Lower leg skin (tissue), 4 donors: ENCODE results near the gene DCLK3. TPM values are rescaled to one million over a fixed set of nuclear protein-coding genes. Genes with fewer than 3 reads are reported as not detected.

ENCODE experiments used
- DNase-seq, 2 donors: peaks; one replicate each; pipeline ENCODE4 v3.0.0-alpha.2; 2019; ENCODE audit warnings: low spot score in 2 of 2
- H3K4me3 ChIP-seq: fragments of 200-600 bp; sonication (generic); 2 replicates; pipeline ENCODE4 v1.5.1; 2017; ENCODE audit warnings: mild to moderate bottlenecking, low read depth; ENCODE audit not compliant: poor library complexity, severe bottlenecking
- POLR2A ChIP-seq, 2 donors: fragments of 450-650 bp; IDR thresholded peaks; one replicate each; pipeline ENCODE4 v1.6.1; 2016 to 2017; ENCODE audit warnings: antibody characterized with exemption in 2 of 2, mild to moderate bottlenecking in 1 of 2, moderate library complexity in 1 of 2
- WGBS, 2 donors: methylation state at CpG; one replicate each; pipeline ENCODE4 v1.1.5; 2018; 5-methylcytosine and 5-hydroxymethylcytosine counted together
- intact Hi-C: fragments of 100-400 bp; cut with DNase I; formaldehyde crosslinking; loops from one replicate; pipeline ENCODE4 v1.15.0; 2023; ENCODE audit warnings: low total_unique reads
- total RNA-seq, 4 donors: library from RNA; depleted of rRNA; stranded (reverse); fragments of >200 nt; gene quantifications; one replicate each; pipeline ENCODE4 v1.1.0, GENCODE V29; 2016
- TF ChIP-seq, protein P1 (sequence below), 3 donors: fragments of 450-650 bp; IDR thresholded peaks; one replicate each; pipeline ENCODE4 v1.5.1; 2016; ENCODE audit warnings: antibody characterized with exemption in 3 of 3, mild to moderate bottlenecking in 3 of 3, moderate library complexity in 2 of 3

DCLK3 gene
- total RNA-seq, 4 donors from 2014 or later, result 0.07 to 0.38 (median 0.16) TPM; not detected in 1

GRCh38 chr3:36792342-36792741, 28.0 kb upstream of the DCLK3 start:
- intact Hi-C loops, result no loop called here
- H3K4me3 ChIP-seq, result no peak overlapping the region
- DNase-seq, result no peak
- WGBS, 2 donors, result 66 to 68% methylated on average over 4 of the region's 4 CpGs
- TF ChIP-seq POLR2A (IDR thresholded peaks at IDR 0.05), result no peak
- TF ChIP-seq, protein P1, sequence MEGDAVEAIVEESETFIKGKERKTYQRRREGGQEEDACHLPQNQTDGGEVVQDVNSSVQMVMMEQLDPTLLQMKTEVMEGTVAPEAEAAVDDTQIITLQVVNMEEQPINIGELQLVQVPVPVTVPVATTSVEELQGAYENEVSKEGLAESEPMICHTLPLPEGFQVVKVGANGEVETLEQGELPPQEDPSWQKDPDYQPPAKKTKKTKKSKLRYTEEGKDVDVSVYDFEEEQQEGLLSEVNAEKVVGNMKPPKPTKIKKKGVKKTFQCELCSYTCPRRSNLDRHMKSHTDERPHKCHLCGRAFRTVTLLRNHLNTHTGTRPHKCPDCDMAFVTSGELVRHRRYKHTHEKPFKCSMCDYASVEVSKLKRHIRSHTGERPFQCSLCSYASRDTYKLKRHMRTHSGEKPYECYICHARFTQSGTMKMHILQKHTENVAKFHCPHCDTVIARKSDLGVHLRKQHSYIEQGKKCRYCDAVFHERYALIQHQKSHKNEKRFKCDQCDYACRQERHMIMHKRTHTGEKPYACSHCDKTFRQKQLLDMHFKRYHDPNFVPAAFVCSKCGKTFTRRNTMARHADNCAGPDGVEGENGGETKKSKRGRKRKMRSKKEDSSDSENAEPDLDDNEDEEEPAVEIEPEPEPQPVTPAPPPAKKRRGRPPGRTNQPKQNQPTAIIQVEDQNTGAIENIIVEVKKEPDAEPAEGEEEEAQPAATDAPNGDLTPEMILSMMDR (IDR thresholded peaks at IDR 0.05), result no peak

DNA sequence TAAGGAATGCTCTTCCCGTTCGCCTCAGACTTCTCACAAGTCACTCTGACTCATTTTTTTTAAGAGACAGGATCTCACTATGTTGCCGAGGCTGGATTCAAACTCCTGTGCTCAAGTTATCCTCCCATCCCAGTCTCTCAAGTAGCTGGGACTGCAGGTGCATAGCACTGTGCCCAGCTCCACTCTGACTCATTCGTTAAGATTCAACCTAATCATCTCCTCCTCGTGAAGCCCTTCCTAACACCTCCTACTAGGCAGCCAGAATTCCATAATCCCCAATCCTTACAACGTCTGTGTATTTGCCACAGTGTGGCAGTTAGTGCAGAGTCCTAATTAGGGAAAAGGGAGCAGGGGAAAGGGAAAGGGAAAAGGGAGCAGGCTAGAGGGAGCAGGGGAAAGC, 26.4 kb upstream of the DCLK3 start:
- DNase-seq, result no peak
- intact Hi-C loops, result no loop called here
- no peak for TF ChIP-seq POLR2A (IDR thresholded peaks at IDR 0.05)
- TF ChIP-seq, protein P1 (IDR thresholded peaks at IDR 0.05), result no peak
- no peak overlapping the region for H3K4me3 ChIP-seq
- 54 to 62% methylated on average over 5 to 6 of the region's 6 CpGs for WGBS, 2 donors

GRCh38 chr3:36786921-36787890, 22.9 kb upstream of the DCLK3 start:
- intact Hi-C loops, result no loop called here
- 58 to 67% methylated on average over 3 of the region's 3 CpGs for WGBS, 2 donors
- TF ChIP-seq, protein P1 (IDR thresholded peaks at IDR 0.05), result no peak
- TF ChIP-seq POLR2A (IDR thresholded peaks at IDR 0.05), result no peak

DNA sequence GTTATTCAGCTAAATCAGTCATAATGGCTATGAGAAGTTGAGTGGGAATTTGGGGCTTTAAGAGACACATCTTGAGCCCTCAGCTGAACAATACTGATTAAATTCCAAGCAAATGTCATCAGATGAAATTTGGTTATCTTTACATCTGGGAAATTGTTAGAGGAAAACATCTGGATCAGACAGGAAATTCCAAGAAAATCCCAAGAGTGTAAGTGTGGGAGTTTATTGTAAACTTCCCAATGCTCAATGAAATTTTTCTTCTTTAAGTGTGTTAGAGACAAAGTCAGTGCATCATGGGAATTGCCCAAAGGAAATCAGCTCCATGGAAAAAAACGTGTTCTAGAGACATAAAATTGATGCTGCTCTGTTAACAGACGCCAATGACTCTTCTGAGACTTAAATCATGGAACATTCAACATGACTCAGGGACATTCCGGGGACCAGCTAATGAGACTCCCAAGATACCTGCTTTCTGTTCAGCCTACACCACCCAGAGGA, 19.8 kb upstream of the DCLK3 start:
- H3K4me3 ChIP-seq, result no peak overlapping the region
- 29 to 31% methylated on average over 3 of the region's 3 CpGs for WGBS, 2 donors
- TF ChIP-seq, protein P1 (IDR thresholded peaks at IDR 0.05), result no peak
- no peak for TF ChIP-seq POLR2A (IDR thresholded peaks at IDR 0.05)
- intact Hi-C loops, result no loop called here
- DNase-seq, result no peak

More at GRCh38 chr3:36786921-36787890, 22.9 kb upstream of the DCLK3 start:
- DNase-seq, result peak in 1 of 2 donors; percentile 25
- H3K4me3 ChIP-seq, result no peak overlapping the region

GRCh38 chr3:36777424-36778218, 13.3 kb upstream of the DCLK3 start:
- no peak overlapping the region for H3K4me3 ChIP-seq
- intact Hi-C loops, result no loop called here
- WGBS, 2 donors, result 60 to 68% methylated on average over 2 of the region's 2 CpGs
- no peak for TF ChIP-seq POLR2A (IDR thresholded peaks at IDR 0.05)
- TF ChIP-seq, protein P1 (IDR thresholded peaks at IDR 0.05), result no peak
- no peak for DNase-seq
